ENCODE results near the gene CYSTM1.

The CYSTM1 gene

DNA sequence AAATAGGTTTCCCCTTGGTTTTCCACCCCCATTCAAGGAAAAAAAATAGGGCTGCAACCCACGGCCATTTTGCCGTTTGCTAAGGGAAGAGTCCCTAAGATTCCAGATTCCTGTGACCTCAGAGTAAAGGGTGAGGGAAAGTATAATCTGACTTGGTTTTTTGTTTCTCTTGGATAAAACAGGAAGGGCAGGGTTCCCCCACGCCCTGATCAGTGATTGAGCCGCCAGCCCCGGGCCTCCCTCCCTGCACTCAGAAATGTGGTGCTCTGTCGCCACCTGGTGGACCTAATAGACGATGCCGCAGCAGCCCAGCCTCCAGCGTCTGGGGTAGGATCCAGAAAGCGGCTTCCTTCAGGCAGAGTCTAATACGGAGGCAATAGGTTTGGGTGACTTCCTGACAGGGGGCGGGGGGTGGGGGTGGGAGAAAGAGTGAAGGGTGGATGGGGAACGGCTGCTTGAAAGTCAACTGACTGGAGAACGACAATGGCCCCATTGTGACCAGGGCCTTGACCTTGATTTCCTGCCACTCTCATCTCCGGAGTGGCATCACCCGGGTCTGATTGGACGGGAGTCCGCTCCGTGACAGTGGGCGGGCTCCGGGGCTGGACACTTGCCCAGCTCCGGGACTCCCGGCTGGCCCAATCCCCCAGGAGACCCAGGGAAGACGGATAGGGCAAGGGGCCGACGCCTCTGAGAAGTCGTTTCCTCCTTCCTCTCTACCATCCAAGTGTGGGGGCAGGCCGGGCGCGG, 17.8 kb upstream of the CYSTM1 start:
- peak; percentile 95 for TF ChIP-seq CTCF (IDR thresholded peaks at IDR 0.05)
- Histone ChIP-seq H3K9me3 (no peaks in the 10 kb centered on the region), H3K4me1 (ENCODE audit: control insufficient read depth in 1 of 2, insufficient read depth in 1 of 2, low read depth in 1 of 2, low read length in 1 of 2) (peaks cover 11 to 21% of the 10 kb centered on the region in 2 experiments), H3K36me3 (no peaks in the 10 kb centered on the region), H3K27ac (no peak overlapping the region), H3K27me3 (peaks cover 52% of the 10 kb centered on the region), H3K4me3 (ENCODE audit: low read depth in 1 of 2, low read length in 1 of 2) (peak overlapping the region; percentile 20 to 23)

DNA sequence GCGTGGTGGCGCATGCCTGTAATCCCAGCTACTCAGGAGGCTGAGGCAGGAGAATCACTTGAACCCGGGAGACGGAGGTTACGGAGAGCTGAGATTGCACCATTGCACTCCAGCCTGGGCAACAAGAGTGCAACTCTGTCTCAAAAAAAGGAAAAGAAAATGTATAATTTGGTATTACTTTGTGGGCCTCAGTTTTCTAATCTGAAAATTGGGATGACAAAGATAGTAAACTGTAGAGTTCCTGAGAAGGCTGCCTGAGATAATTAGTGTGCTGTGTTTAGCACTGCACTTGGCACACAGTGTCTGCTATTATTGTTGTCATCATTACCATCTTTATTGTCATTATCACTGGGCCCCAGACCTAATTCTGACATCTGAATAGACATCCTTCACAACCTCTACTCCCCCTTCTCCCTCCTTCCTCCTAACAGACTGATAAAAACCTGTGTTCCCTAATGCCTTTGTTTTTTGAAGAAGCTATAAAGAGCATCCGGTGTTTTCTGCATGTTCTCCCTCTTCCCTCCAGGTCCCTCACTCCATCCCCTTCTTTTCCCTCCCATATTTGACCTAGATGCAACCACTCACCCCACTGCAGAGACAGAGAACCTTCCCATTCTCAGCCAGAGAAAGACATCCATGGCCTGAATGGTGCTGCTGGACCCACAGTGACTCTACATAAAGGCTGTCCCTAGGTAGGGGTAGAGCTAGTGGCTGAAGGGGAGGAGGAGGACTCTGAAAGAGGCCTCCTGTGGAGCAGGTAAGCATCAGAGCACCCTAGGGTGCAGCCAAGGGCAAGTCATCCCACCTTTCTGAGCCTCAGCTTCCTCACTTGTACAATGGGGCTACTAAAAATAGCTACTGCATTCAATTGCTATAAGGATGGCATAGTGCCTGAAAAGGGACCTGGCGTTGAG, 15.7 kb upstream of the CYSTM1 start:
- Histone ChIP-seq H3K4me3 (ENCODE audit: low read depth in 1 of 2, low read length in 1 of 2) (no peak overlapping the region), H3K36me3 (no peaks in the 10 kb centered on the region), H3K9me3 (no peaks in the 10 kb centered on the region), H3K4me1 (ENCODE audit: control insufficient read depth in 1 of 2, insufficient read depth in 1 of 2, low read depth in 1 of 2, low read length in 1 of 2) (peaks cover 8 to 9% of the 10 kb centered on the region in 2 experiments), H3K27me3 (peaks cover 38% of the 10 kb centered on the region), H3K27ac (no peak overlapping the region)
- no peak for TF ChIP-seq CTCF (IDR thresholded peaks at IDR 0.05)

- H3K27ac ChIP-seq = no peak overlapping the region
- TF ChIP-seq CTCF (IDR thresholded peaks at IDR 0.05) = no peak
- no peaks in the 10 kb centered on the region for H3K9me3 ChIP-seq
- no peaks in the 10 kb centered on the region for H3K36me3 ChIP-seq
- H3K27me3 ChIP-seq = peaks cover 28% of the 10 kb centered on the region
- no peak overlapping the region for H3K4me3 ChIP-seq (ENCODE audit: low read depth in 1 of 2, low read length in 1 of 2)
- H3K4me1 ChIP-seq (ENCODE audit: control insufficient read depth in 1 of 2, insufficient read depth in 1 of 2, low read depth in 1 of 2, low read length in 1 of 2) = peaks cover 3 to 5% of the 10 kb centered on the region in 2 experiments
Observed at GRCh38 chr5:140162275-140162674, 12.7 kb upstream of the CYSTM1 start.

DNA sequence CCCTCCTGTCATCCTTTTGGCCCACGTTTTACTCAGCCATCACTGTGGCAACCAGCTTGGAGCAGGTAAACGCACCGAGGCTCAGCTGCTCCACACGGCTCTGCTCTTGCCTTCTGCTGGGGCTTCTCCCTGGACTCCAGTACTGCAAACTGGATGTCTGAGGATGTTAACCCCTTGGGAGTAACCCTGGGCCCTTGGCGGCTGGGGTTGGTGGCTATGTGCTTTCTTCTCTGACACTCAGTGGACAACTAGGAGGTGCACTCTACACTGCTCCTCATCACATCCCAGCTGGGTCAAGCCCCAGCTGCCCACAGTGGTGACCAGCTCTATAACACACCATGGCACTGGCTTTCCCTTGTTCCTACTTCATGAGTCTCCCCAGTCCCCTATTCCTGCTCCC, 12.2 kb upstream of the CYSTM1 start:
- Histone ChIP-seq H3K4me1 (ENCODE audit: control insufficient read depth in 1 of 2, insufficient read depth in 1 of 2, low read depth in 1 of 2, low read length in 1 of 2) (peaks cover 0 to 5% of the 10 kb centered on the region in 2 experiments), H3K27ac (no peak overlapping the region), H3K36me3 (no peaks in the 10 kb centered on the region), H3K9me3 (no peaks in the 10 kb centered on the region), H3K27me3 (peaks cover 28% of the 10 kb centered on the region), H3K4me3 (ENCODE audit: low read depth in 1 of 2, low read length in 1 of 2) (no peak overlapping the region)
- TF ChIP-seq CTCF (IDR thresholded peaks at IDR 0.05) = no peak

DNA sequence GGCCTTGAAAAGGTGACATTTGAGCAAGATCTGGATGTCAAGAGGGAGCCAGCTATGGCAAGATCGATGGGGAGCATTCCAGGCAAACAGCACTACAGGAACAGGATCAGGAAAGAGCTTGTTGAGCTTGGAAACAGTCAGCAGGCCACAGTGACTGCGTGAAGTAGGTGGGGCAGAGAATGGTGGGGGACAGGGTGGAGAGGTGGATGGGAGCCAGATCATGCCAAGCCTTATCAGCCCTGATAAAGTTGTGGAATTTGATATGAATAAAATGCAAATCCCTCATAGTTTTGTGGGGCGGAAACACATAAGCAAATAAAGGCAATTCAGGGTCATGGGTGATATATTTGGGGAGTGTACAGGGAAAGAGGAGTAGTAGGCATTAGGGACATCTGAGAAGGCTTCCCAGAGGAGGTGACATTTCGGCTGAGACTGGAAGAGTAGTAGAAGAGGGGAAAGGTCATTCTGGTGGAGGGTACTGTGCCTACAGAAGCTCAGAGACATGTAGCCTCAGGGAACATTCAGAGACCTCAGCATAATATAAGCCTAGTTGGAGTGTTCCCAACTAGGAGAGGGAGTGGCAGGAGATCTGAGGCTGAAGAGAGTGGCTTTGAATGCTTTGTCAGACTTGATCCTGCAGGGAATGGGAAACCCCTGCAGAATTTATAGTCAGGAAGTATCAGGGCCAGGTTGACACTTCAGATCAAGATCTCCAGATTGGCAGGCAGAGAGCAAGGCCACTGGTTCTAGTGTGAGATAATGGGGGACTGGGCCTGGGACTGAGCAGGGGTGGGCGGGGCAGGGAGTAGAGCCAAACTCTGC, 9.7 kb upstream of the CYSTM1 start:
- TF ChIP-seq CTCF (IDR thresholded peaks at IDR 0.05) = no peak
- Histone ChIP-seq H3K4me3 (ENCODE audit: low read depth in 1 of 2, low read length in 1 of 2) (no peak overlapping the region), H3K36me3 (no peaks in the 10 kb centered on the region), H3K9me3 (no peaks in the 10 kb centered on the region), H3K4me1 (ENCODE audit: control insufficient read depth in 1 of 2, insufficient read depth in 1 of 2, low read depth in 1 of 2, low read length in 1 of 2) (peaks cover 0 to 7% of the 10 kb centered on the region in 2 experiments), H3K27ac (no peak overlapping the region), H3K27me3 (peaks cover 9% of the 10 kb centered on the region)

All from neutrophil (primary cell).